Stimulated activated CD4-positive, alpha-beta T cell treated with anti-CD3 and anti-CD28 coated beads, TNF-alpha, amount 100 ng/mL, for 1 hour (primary cell): ENCODE measurements around the gene MYO5A.
"Not testable (repeated sequence)": the region's sequence is repeated elsewhere in the genome, so short reads cannot be mapped to it uniquely, and the experiment has no call there.

Source experiments
- DNase-seq, 3 donors: peaks; one replicate each; pipeline ENCODE4 v3.0.0-alpha.2; 2020; ENCODE audit warnings: low read depth in 3 of 3, low spot score in 1 of 3

MYO5A gene

GRCh38 chr15:52509500-52510245 lies 19.0 kb downstream of the MYO5A start:
- no peak for DNase-seq

- DNase-seq = no peak
Observed at GRCh38 chr15:52506549-52506948, 22.1 kb downstream of the MYO5A start.

- DNase-seq = no peak
Observed at GRCh38 chr15:52505151-52505550, 23.5 kb downstream of the MYO5A start.

GRCh38 chr15:52503788-52504496 lies 24.7 kb downstream of the MYO5A start:
- DNase-seq = no peak

- no peak for DNase-seq
Observed at GRCh38 chr15:52502608-52503007, 26.1 kb downstream of the MYO5A start.

- no peak for DNase-seq
Observed at GRCh38 chr15:52499506-52499905, 29.2 kb downstream of the MYO5A start.

GRCh38 chr15:52498706-52499105 lies 30.0 kb downstream of the MYO5A start:
- no peak for DNase-seq

GRCh38 chr15:52496776-52497470 lies 31.8 kb downstream of the MYO5A start:
- peak in 1 of 3 donors; percentile 5 for DNase-seq

GRCh38 chr15:52496175-52496574 lies 32.5 kb downstream of the MYO5A start:
- DNase-seq = no peak

GRCh38 chr15:52495125-52495524 lies 33.6 kb downstream of the MYO5A start:
- no peak for DNase-seq

- DNase-seq = no peak
Observed at GRCh38 chr15:52493968-52494367, 34.7 kb downstream of the MYO5A start.

GRCh38 chr15:52492132-52492531 lies 36.5 kb downstream of the MYO5A start:
- no peak for DNase-seq

- no peak for DNase-seq
Observed at GRCh38 chr15:52491472-52491871, 37.2 kb downstream of the MYO5A start.

- not testable (repeated sequence) for DNase-seq
Observed at GRCh38 chr15:52489430-52489829, 39.2 kb downstream of the MYO5A start.

- no peak for DNase-seq
Observed at GRCh38 chr15:52488830-52489229, 39.9 kb downstream of the MYO5A start.

- no peak for DNase-seq
Observed at GRCh38 chr15:52486003-52486996, 42.4 kb downstream of the MYO5A start.

- no peak for DNase-seq
Observed at GRCh38 chr15:52485290-52485689, 43.4 kb downstream of the MYO5A start.

- DNase-seq = no peak
Observed at GRCh38 chr15:52483707-52484106, 45.0 kb downstream of the MYO5A start.

GRCh38 chr15:52481915-52482314 lies 46.8 kb downstream of the MYO5A start:
- peak in 2 of 3 donors; percentile 18 to 27 for DNase-seq

- no peak for DNase-seq
Observed at GRCh38 chr15:52480990-52481389, 47.7 kb downstream of the MYO5A start.

GRCh38 chr15:52466716-52467115 lies 62.0 kb downstream of the MYO5A start:
- DNase-seq = no peak
